HG03460 (cell line): ENCODE measurements around the gene RNU1-3.
"Not testable (repeated sequence)": the region's sequence is repeated elsewhere in the genome, so short reads cannot be mapped to it uniquely, and the experiment has no call there.

Experiments used
- ATAC-seq: cut with Tn5 transposase; IDR thresholded peaks from one replicate; pipeline ENCODE4 v1.9.1; 2021; ENCODE audit not compliant: unreplicated experiment

The RNU1-3 gene

GRCh38 chr1:16621681-16622315, 45.0 kb downstream of the RNU1-3 start:
- ATAC-seq: not testable (repeated sequence)

- no peak for ATAC-seq
Measured at GRCh38 chr1:16621300-16621658, 45.5 kb downstream of the RNU1-3 start.

GRCh38 chr1:16619803-16620501, 46.8 kb downstream of the RNU1-3 start:
- not testable (repeated sequence) for ATAC-seq

- ATAC-seq: no peak
Measured at GRCh38 chr1:16618719-16619118, 48.0 kb downstream of the RNU1-3 start.

GRCh38 chr1:16617778-16618580, 48.8 kb downstream of the RNU1-3 start:
- no peak for ATAC-seq

- no peak for ATAC-seq
Measured at GRCh38 chr1:16617114-16617631, 49.6 kb downstream of the RNU1-3 start.
